WI38 (cell line): ENCODE results near the gene RASSF4.

ENCODE experiments used
- H3K4me3 ChIP-seq: 2 replicates; pipeline ENCODE4 v1.5.1; 2011; ENCODE audit warnings: low read depth, mild to moderate bottlenecking, control low read depth, low read length
- CTCF ChIP-seq: IDR thresholded peaks from 2 replicates; pipeline ENCODE4 v1.5.1; 2012; ENCODE audit warnings: low read depth, mild to moderate bottlenecking, control low read depth, low read length

Gene RASSF4

GRCh38 chr10:44974628-44975430, 15.2 kb downstream of the RASSF4 start:
- peak overlapping the region; percentile 32 for H3K4me3 ChIP-seq
- TF ChIP-seq CTCF = peak; percentile 93

- no peak for TF ChIP-seq CTCF
- H3K4me3 ChIP-seq = no peak overlapping the region; the same call in 1 of the 2 replicates
These were observed 16.1 kb downstream of the RASSF4 start for GRCh38 chr10:44975431-44976331.

GRCh38 chr10:44976352-44977198, 17.0 kb downstream of the RASSF4 start:
- no peak for TF ChIP-seq CTCF
- H3K4me3 ChIP-seq = peak overlapping the region; percentile 68

GRCh38 chr10:44977287-44978212, 17.9 kb downstream of the RASSF4 start:
- peak overlapping the region; percentile 68 for H3K4me3 ChIP-seq
- TF ChIP-seq CTCF = no peak

GRCh38 chr10:44978213-44978569, 18.6 kb downstream of the RASSF4 start:
- H3K4me3 ChIP-seq = peak overlapping the region; percentile 68
- no peak for TF ChIP-seq CTCF

GRCh38 chr10:44978570-44979280, 19.1 kb downstream of the RASSF4 start, which contains the start of gene DEPP1:
Gene DEPP1, minus strand, starts transcription at chr10:44978809. Its CDS starts 779 bp downstream, at chr10:44978030.
- no peak for TF ChIP-seq CTCF
- peak within 1 kb of the TSS; percentile 68 for H3K4me3 ChIP-seq
